Panc1 (cell line): ENCODE results near the gene MFAP1.
A peak's percentile ranks its signal among the peaks of the same experiment; 100 is the strongest.

Experiments used
- CTCF ChIP-seq: fragments of 450-650 bp; IDR thresholded peaks from 2 replicates; pipeline ENCODE4 v1.5.1; 2017; ENCODE audit warnings: mild to moderate bottlenecking
- SIN3A ChIP-seq: IDR thresholded peaks from 2 replicates; pipeline ENCODE4 v1.6.1; 2012; ENCODE audit warnings: low read depth, mild to moderate bottlenecking, low read length, moderate library complexity, borderline replicate concordance; ENCODE audit not compliant: insufficient read depth
- TF ChIP-seq, protein P1 (sequence below), 2 experiments: IDR thresholded peaks; 2 replicates each; pipeline ENCODE4 v1.6.1; 2011 to 2012; ENCODE audit warnings: low read depth in 2 of 2, control low read depth in 1 of 2, low read length in 1 of 2, mild to moderate bottlenecking in 1 of 2, moderate library complexity in 1 of 2; ENCODE audit not compliant: insufficient read depth in 1 of 2

DNA sequence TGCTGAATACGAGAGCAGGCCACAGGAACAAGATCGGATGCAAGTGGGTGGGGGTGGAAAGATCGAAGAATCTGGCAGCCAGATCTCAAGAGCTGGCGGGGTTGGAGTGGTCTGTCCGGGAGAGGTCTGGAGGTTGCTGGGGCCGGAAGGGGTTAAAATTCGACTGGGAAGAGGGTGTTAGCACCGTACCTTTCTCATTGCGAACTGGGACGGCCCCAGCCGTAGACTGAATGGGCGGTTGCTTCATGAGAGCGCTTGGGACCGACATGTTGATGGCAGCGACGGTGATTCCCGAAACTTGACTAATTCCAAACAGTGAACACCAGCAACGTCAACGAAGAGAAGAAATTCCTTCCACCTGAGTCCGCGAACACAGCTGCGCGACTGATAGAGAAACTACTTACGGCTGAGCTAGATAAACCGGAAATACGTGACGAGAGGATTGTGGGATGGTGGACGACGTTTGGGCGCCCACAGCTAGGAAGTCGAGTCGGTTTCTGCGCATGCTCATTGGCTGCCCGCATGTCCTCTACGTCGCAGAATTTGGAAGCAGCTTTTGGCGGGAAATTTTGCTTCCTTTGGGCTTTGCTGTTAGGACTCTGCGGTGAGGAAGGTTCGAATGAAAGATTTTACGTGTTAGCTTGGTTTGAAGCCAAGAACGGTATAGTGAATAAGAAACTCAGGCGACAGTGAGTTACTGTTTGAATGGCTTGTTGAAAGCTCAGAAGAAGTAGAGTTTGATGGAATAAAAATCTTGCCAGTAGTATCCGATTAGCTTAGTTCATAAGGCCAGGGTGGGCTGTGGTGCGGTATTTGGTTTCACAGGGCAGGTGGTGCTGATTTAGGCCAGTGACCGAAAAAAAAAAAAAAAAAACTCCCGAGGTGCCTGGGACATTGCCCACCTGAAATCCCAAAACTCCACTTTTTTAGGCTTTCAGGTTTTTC, at the start of gene MFAP1:
- no peak for TF ChIP-seq CTCF
- TF ChIP-seq, protein P1, sequence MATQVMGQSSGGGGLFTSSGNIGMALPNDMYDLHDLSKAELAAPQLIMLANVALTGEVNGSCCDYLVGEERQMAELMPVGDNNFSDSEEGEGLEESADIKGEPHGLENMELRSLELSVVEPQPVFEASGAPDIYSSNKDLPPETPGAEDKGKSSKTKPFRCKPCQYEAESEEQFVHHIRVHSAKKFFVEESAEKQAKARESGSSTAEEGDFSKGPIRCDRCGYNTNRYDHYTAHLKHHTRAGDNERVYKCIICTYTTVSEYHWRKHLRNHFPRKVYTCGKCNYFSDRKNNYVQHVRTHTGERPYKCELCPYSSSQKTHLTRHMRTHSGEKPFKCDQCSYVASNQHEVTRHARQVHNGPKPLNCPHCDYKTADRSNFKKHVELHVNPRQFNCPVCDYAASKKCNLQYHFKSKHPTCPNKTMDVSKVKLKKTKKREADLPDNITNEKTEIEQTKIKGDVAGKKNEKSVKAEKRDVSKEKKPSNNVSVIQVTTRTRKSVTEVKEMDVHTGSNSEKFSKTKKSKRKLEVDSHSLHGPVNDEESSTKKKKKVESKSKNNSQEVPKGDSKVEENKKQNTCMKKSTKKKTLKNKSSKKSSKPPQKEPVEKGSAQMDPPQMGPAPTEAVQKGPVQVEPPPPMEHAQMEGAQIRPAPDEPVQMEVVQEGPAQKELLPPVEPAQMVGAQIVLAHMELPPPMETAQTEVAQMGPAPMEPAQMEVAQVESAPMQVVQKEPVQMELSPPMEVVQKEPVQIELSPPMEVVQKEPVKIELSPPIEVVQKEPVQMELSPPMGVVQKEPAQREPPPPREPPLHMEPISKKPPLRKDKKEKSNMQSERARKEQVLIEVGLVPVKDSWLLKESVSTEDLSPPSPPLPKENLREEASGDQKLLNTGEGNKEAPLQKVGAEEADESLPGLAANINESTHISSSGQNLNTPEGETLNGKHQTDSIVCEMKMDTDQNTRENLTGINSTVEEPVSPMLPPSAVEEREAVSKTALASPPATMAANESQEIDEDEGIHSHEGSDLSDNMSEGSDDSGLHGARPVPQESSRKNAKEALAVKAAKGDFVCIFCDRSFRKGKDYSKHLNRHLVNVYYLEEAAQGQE (IDR thresholded peaks at IDR 0.05; ENCODE audit: insufficient read depth in 1 of 2, low read depth in 2 of 2, low read length in 1 of 2), result no peak
- peak; percentile 90; the same call in 1 of the 2 replicates for TF ChIP-seq SIN3A
